Stimulated activated CD4-positive, alpha-beta T cell treated with anti-CD3 and anti-CD28 coated beads, Interleukin-15, amount 100 ng/mL, for 24 hours (primary cell): Measurements from ENCODE around the gene CSPG5.
A peak's percentile ranks its signal among the peaks of the same experiment; 100 is the strongest.

ENCODE experiments used
- DNase-seq: peaks from one replicate; pipeline ENCODE4 v3.0.0-alpha.2; 2020

CSPG5 gene

DNA sequence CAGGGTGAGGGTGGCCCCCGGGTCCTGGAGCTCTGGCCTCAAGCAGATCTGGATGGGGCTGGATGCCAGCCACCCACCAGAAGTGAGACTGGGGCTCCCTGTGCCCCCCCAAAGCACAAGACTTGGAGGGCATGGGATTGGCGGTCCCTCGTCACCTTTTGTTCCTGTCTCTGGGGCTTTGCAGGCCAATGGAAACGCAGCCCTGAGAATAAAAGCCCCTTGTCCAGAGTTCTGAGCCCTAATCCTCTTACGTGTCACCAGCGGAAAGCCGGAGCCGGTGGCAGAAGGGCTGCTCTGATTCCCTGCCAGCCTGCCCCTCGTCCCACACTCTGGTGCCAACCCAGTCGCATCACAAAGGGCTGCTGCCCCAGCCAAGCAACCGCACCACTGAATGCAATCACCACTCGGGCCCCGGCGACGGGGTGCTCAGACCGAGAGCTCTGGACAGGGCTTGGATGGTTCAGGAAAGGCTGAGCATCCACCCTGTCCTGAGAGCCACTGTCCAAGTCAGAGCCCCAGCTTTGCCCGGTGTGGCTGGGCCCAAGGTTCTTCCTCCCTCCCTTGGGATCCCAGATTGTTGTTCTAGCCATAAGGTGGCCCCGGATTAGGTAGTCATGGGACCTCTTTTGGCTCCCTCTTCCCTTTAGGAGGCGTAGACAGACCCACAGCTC, 42.3 kb downstream of the CSPG5 start:
- DNase-seq = no peak

DNA sequence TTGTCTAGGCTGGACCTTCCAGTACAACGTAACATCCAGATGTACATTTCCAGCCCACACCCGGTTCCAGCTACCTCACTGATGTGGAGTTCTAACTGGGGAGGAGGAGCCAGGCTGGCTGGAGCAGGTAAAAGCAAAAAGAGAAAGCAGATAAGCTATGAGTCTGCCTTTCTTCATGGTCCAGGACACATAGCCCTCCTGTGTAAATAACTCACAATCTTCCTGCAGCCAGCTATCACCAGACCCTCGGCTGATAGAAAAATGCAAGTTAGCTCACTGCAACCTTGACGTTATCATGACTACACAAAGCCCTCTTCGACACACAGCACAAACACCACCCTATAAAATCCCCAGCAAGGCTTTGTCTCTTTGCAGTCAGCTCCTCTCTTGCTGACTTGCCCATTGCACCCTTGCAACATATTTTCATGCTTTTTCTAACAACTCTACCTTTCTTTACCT, 44.6 kb downstream of the CSPG5 start:
- DNase-seq = no peak

DNA sequence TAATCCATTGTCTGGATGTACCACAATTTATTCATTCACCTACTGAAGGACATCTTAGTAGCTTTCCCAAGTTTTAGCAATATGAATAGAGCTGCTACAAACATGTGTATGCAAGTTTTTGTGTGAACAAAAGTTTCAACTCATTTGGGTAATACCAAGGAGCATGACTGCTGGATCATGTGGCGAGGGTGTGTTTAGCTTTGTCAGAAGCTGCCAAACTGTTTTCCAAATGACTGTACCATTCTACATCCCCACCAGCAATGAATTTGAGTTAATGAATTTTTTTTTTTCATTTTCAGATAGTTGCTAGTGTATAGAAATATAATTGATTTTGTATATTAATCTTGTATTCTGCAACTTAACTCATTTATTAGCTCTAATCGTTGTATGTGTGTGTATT, 45.2 kb downstream of the CSPG5 start:
- no peak for DNase-seq

DNA sequence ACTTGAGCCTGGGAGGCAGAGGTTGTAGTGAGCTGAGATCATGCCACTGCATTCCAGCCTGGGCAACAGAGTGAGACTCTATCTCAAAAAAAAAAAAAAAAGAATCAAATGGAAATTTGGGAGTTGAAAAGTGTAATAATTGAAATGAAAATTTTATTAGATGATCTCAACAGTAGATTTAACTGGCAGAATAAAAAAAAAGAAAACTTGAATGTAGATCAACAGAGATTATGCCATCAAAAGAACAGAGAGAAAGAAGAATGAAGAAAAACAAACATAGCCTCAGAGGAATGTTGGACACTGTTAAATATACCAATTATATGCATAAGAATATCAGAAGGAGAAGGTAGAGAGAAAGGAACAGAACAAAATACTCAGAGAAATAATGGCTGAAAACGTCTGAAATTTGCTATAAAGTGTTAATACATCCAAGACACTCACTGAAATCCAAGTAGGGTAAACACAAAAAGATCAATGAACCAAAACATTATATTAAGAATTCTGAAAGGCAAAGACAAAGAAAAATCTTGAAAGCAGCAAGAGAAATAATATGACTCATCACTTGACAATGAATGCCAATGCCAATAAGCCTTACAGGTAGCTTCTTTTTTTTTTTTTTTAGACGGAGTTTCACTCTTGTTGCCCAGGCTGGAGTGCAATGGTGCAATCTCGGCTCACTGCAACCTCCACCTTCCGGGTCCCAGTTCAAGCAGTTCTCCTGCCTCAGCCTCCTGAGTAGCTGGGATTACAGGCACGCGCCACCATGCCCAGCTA, 50.5 kb downstream of the CSPG5 start:
- DNase-seq = no peak

DNA sequence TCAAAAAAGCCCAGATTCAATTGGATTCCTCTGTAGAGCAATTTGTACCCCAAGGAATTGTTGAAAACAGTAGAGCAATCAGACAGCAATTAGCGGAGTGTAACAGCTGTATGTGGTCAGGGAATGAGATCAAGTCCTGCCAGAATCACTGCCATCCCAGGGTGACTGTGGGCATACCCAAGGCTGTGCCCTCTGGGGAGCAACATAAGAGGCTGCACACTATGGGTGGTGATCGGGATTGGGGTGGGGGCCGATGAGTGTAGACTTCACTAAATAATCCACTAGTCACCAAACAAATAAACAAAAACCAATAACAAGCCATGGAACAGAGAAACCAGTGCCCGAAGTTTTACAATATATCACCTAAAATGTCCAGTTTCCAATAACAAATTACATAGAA, 53.0 kb downstream of the CSPG5 start:
- no peak for DNase-seq

DNA sequence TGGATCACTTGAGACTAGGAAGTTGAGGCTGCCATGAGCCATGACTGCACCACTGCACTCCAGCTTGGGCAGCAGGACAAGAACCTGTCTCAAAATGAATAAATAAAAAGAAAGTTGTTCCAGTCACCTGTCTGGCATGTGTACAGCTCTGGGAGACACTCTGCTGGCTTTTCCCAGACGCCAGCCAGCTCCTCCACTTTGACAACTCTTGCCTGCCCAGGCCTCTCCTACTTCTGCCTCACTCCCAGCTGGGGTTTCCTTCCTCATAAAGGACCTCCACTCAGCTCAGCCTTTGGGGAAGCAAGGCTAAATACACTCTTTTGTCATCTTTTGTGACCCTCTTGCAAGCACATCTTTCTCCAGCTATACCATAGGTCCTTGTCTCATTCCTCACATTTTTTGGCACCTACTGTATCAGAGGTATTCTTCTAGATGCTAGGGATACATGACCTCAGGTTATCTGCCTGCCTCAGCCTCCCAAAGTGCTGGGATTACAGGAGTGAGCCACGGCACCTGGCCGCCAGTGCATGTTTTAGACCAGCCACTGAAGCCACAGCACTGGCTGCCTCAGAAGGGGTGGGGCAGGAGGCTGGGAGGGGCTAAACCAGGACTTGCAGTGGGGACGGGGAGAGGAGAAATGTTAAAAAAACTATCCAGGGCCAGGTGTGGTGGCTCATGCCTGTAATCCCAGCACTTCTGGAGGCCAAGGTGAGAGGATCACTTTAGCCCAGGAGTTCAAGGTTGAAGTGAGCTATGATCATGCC, 55.2 kb downstream of the CSPG5 start:
- DNase-seq = no peak

DNA sequence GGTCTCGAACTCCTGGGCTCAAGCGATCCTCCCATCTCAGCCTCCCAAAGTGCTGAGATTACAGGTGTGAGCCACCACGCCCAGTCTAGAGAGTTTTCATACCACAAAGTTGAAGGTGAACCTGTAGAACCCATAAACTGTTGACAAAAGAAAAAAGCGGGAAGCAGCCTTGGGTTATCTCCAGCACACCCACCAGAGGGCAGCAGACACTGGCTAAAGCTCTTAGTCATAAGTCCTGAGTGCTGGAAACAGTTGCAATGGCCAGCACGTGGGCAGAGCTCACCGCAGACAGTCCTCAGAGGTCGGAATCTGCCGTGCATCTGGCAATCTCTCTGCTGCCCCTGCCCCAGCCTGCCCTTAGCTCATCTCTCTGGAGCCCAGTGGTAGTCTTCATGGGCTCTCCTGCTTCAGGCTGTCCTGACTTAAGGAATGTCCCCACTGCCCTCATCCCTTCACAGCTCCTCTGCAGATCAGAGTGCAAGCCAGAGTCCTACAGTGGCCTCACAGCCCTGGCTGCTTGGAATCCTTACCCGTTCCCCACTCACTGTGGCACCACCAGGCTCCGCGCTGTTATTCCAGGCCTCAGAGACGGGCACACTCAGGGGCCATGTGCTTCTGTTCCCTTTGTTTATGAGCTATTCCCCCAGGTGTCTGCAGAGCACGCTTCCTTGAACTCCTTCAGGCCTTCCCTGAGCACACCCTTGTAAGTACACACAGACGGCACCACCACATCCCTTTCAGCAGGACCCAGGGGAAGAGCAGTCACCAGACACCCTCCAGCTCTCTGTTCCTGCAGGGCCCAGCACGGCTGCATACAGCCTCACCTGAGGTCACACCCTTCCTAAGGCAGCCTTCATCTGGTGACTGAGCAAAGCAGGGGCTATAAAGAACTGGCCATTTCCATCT, 56.3 kb downstream of the CSPG5 start:
- DNase-seq = peak; percentile 86

DNA sequence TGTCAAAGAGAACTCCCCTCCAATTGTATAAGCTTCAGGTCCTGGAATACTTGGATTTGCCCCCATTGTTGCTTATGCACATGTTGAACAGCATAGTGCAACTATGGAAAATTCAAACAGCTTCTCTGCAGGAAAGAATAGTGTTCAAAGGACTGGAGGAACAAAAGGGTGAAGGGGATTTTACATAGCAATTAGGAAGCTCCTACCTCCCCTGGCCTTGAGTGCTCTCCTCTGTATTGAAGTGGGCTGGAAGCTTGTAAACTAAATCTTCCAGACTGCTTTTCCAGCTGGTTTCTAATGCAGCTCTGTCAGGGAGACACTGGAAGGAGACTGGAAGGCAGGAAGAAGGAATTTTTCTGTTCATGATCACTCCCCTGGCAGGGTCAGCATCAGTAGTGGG, 57.9 kb downstream of the CSPG5 start:
- DNase-seq = no peak

DNA sequence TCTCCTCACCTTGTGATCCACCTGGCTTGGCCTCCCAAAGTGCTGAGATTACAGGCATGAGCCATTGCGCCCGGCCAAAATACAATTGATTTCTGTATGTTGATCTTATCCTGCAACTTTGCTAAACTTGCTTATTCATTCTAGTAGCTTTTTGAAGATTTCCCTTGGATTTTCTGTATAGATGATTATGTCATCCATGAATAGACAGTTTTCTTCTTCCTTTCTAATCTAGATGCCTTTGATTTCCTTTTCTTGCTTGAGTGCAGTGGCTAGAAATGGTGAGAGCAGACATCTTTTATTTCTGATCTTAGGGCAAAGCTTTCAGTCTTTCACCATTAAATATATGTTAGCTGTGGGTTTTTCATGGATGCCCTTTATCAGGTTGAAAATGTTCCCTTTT, 60.7 kb downstream of the CSPG5 start:
- no peak for DNase-seq

DNA sequence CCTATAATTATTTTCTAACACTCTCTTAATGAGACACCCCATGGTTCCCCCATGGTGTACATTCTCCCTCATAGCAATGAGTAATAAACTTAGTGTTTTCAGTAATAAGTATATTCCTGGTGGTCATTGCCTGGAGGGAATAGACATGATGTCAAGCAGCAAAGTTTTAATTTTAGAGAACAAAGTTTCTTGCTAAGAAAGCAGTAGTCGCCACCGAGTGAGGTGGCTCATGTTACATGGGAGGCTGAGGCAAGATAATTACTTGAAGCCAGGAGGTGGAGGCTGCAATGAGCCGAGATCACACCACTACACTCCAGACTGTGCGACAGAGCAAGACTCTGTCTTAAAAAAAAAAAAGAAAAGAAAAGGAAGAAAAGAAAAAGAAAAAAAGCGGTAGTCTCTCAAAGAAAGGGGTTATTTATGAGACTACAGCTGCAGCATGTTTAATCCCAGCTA, 62.8 kb downstream of the CSPG5 start:
- DNase-seq = no peak

DNA sequence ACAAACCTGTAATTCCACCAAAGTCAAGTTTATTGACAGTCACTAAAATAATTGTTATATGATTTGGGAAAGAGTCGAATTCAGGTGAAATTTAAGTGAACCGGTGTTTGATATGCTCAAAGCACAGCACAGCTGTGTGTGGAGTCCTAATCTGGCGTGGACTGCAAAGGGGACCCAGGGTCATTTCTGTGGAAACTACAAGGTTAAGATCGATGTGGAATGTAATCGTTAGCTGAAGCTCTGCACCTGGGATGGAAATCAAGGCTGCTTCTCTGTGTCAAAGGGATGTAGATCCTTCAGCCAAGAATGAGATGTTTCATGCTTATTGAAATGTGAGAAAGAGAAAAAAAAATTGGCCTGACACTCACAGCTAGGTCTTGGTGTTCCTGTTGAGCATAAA, 63.6 kb downstream of the CSPG5 start:
- no peak for DNase-seq

DNA sequence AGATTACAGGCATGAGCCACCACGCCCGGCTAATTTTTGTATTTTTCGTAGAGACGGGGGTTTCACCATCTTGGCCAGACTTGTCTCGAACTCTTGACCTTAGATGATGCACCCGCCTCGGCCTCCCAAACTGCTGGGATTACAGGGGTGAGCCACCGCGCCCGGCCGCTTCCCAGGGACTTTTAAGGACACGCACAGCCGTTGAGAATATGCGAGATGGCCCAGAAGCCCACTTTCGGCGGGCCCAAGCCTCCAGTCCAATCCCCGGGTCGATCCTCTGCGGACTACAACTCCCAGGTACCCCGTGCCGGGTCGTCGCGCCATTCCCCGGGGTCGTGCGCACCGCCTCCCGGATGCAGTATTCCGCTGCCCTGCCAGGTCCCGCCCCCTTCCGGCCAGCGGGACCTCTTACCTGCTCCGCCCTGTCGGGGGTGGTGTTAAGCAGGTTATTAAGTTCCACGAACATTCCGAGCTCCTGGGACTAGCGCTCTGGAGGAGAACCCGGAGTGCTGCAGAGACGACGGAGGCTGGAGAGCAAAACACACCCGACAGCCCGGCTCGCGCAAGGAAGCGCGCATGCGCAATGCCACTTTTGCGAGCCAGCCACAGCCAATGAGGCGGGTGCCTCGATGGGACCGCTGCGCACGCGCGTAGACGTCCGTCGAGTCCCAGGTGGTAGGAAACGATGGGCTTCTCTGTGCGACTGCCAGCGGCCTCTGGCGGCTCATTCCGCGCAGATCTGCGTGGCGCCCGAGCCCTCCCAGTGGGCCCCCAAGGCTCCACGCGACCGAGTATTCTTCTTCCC, 65.3 kb downstream of the CSPG5 start, which contains the start of gene ELP6:
ELP6 (minus strand) TSS at position 588 of the 805 bp plus-strand sequence; CDS start at position 466, 122 bp downstream.
- DNase-seq = peak; percentile 98

DNA sequence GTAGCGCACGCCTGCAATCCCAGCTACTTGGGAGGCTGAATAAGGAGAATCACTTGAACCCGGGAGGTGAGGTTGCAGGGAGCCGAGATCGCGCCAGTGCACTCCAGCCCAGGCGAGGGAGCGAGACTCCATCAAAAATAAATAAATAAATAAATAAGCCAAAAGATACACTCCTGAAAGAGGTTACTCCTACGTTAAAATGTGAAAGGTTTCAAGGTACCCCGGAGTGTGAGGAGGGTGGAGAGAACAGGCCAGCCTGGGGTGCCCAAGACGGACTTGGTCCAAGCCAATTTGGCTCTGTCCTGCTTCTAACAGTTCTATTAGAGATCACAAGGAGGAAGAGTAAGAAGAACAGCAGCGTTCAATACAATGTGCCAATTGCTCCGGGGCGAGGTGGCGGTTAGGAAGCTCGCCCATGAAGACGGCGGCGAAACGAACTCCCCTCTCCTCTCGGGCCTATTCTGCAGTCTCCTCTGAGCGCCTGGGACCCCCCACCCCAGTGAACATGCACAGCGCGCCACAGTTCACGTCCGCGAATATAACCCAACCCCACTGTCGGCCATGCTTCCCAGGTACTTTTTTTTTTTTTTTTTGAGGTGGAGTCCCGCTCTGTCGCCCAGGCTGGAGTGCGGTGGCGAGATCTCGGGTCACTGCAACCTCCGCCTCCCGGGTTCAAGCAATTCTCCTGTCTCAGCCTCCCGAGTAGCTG, 66.1 kb downstream of the CSPG5 start:
- peak; percentile 26 for DNase-seq
